A673 (cell line): Measurements from ENCODE around the gene C18orf32. TPM values are rescaled to one million over a fixed set of nuclear protein-coding genes. Genes with fewer than 3 reads are reported as not detected.
A peak's percentile ranks its signal among the peaks of the same experiment; 100 is the strongest.

ENCODE experiments used
- Bru-seq: library from RNA; stranded (reverse); fragments of 400-500 nt; gene quantifications from one replicate; lab custom pipeline; 2021; lab: Mats Ljungman, UMichigan
- BruChase-seq, 2 experiments: library from RNA; stranded (reverse); fragments of 400-500 nt; gene quantifications; one replicate each; lab custom pipeline; 2021; lab: Mats Ljungman, UMichigan
- BruUV-seq: library from RNA; stranded (reverse); fragments of 400-500 nt; replicated peaks from 2 replicates; lab custom pipeline; 2021; lab: Mats Ljungman, UMichigan
- CTCF ChIA-PET: fragments of 300-600 bp; sonication (Branson Sonifier 250); formaldehyde crosslinking; loops from one replicate; lab custom pipeline; 2022; ENCODE audit warnings: antibody characterized with exemption; lab: Charles Lee
- POLR2A ChIA-PET: fragments of 300-600 bp; sonication (Branson Sonifier 250); formaldehyde crosslinking; loops from one replicate; lab custom pipeline; 2022; ENCODE audit warnings: antibody characterized with exemption; ENCODE audit not compliant: low non-redundant PET; lab: Charles Lee
- DNase-seq: peaks from one replicate; pipeline ENCODE4 v3.0.0-alpha.2; 2015; ENCODE audit warnings: low spot score
- H3K27ac ChIP-seq: fragments of 200-600 bp; sonication (generic); 2 replicates; pipeline ENCODE4 v1.5.1; 2016; ENCODE audit warnings: mixed run types, low read depth, mild to moderate bottlenecking, mixed read lengths, antibody characterized with exemption, low read length; ENCODE audit not compliant: poor library complexity, severe bottlenecking
- H3K27me3 ChIP-seq: fragments of 200-600 bp; sonication (generic); replicated peaks from 2 replicates; pipeline ENCODE4 v1.6.1; 2017; ENCODE audit warnings: mixed run types, low read depth, mild to moderate bottlenecking, mixed read lengths, antibody characterized with exemption, low read length; ENCODE audit not compliant: insufficient read depth, poor library complexity
- H3K36me3 ChIP-seq: fragments of 200-600 bp; sonication (generic); 2 replicates; pipeline ENCODE4 v1.6.1; 2016; ENCODE audit warnings: mixed run types, mild to moderate bottlenecking, mixed read lengths, antibody characterized with exemption, low read length; ENCODE audit not compliant: insufficient read depth, poor library complexity, severe bottlenecking
- H3K4me1 ChIP-seq: fragments of 200-600 bp; sonication (generic); 2 replicates; pipeline ENCODE4 v1.6.1; 2017; ENCODE audit warnings: mixed run types, mild to moderate bottlenecking, mixed read lengths, antibody characterized with exemption, low read length; ENCODE audit not compliant: insufficient read depth, poor library complexity, severe bottlenecking
- H3K4me3 ChIP-seq: fragments of 200-600 bp; sonication (generic); 2 replicates; pipeline ENCODE4 v1.5.1; 2016; ENCODE audit warnings: low read depth, mixed run types, mild to moderate bottlenecking, mixed read lengths, low read length; ENCODE audit not compliant: poor library complexity, severe bottlenecking
- H3K9me3 ChIP-seq: fragments of 200-600 bp; sonication (generic); 2 replicates; pipeline ENCODE4 v1.6.1; 2016; ENCODE audit warnings: mixed run types, low read depth, mild to moderate bottlenecking, mixed read lengths, antibody characterized with exemption, low read length; ENCODE audit not compliant: poor library complexity, severe bottlenecking
- CTCF ChIP-seq: fragments of 300-800, 200-600 bp; sonication (generic); conservative IDR thresholded peaks from 2 replicates; pipeline ENCODE4 v1.5.1; 2017; ENCODE audit warnings: low read depth, mild to moderate bottlenecking, antibody characterized with exemption, low read length, moderate library complexity, mixed read lengths
- EZH2 ChIP-seq: fragments of 200-600 bp; sonication (generic); IDR thresholded peaks from 2 replicates; pipeline ENCODE4 v1.6.1; 2017; ENCODE audit warnings: borderline replicate concordance, low read depth, mild to moderate bottlenecking, mixed read lengths, antibody characterized with exemption, low read length; ENCODE audit not compliant: poor library complexity, severe bottlenecking
- intact Hi-C: fragments of 100-400 bp; cut with micrococcal nuclease; formaldehyde crosslinking; loops from one replicate; pipeline ENCODE4 v1.10.0; 2022; ENCODE audit not compliant: unreplicated experiment
- long read RNA-seq: library from polyadenylated mRNA; stranded (forward); transcript quantifications from one replicate; pipeline ENCODE4 v2.0.0, GENCODE V29; 2022
- total RNA-seq: library from RNA; stranded (reverse); gene quantifications from 2 replicates; pipeline ENCODE4 v1.2.3, GENCODE V29; 2021

C18orf32 gene
- total RNA-seq (43.8 and 45.2 TPM in 2 replicates), Bru-seq, nascent RNA (percentile 74 among the genes with signal in this experiment), BruChase-seq, experiment 1, labeled RNA remaining after a 2-hour chase (percentile 74 among the genes with signal in this experiment), BruChase-seq, experiment 2, labeled RNA remaining after a 6-hour chase (percentile 59 among the genes with signal in this experiment)
- long read RNA-seq, full-length matches to known transcripts = 93 of 95 reads
- long read RNA-seq, partial matches to known transcripts = 0 of 95 reads
- long read RNA-seq, other reads (novel, unspliced or antisense) = 2 of 95 reads

- peak; percentile 96 for DNase-seq
- intact Hi-C loops = no loop called here
- POLR2A ChIA-PET = interaction anchor here (0.6 kb wide), 1 partner anchor 10 kb away, joined by 4 read pairs; no protein-coding TSS in a partner anchor
- CTCF ChIA-PET = interaction anchor here (0.7 to 0.8 kb wide), 3 partner anchors 9 to 372 kb away, joined by 3 to 8 read pairs (median 4); no protein-coding TSS in a partner anchor
- Histone ChIP-seq H3K27me3 (no peaks in the 10 kb centered on the region), H3K27ac (peak within 1 kb of the TSS; percentile 80), H3K4me3 (peak within 1 kb of the TSS; percentile 74), H3K4me1 (peaks cover 16% of the 10 kb centered on the region), H3K36me3 (peaks cover 59% of the 10 kb centered on the region), H3K9me3 (no peaks in the 10 kb centered on the region)
- no peak for TF ChIP-seq EZH2
- no peak for TF ChIP-seq CTCF
- BruUV-seq = no TSS peak
Measured at GRCh38 chr18:49486953-49487710, at the start of gene C18orf32. C18orf32 (minus strand) TSS chr18:49487234; CDS start chr18:49483748, 3,486 bp downstream.

DNA sequence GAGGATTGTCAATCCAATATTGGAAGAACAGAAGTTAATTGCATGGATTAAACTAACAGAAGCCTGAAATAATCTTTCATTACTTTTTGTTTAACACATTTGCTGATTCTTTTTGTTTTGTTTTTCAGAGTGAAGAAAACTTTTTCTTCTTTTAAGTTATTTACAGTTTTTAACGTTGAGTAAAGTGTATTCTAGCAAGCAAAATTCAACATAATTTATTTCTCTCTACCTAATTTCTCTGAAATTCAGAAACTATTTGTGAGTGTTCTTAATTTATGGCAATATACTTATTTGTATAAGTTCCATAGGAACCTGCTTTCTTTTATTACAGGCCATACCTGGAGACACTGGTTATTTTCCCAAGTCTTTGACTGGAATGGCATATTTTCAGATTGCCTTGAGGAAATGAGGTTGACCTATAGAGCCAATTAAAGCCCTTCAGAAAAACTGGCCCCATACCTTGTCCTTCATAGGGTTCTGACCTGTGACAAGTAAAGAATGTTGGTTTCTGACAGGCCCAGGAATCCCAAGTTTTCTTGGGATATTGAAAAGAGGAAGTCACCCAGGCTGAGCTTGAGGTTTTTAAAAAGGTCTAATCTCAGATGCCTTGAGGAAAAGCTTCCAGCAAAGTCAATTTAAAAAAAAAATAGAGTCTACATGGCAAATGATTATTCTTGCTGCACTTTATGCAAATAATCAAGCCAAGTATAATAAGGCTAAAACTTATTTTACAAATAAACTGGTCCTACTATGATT is 48.0 kb upstream of the C18orf32 start:
- Histone ChIP-seq H3K4me1 (no peaks in the 10 kb centered on the region), H3K27ac (no peak overlapping the region), H3K36me3 (no peaks in the 10 kb centered on the region), H3K9me3 (peaks cover 5% of the 10 kb centered on the region), H3K27me3 (no peaks in the 10 kb centered on the region), H3K4me3 (no peak overlapping the region)
- no TSS peak for BruUV-seq
- ChIA-PET CTCF (no interaction called here), POLR2A (no interaction called here)
- no peak for TF ChIP-seq EZH2
- TF ChIP-seq CTCF = no peak
- no peak for DNase-seq
- intact Hi-C loops = no loop called here

GRCh38 chr18:49531678-49532153 is 44.7 kb upstream of the C18orf32 start:
- Histone ChIP-seq H3K27ac (no peak overlapping the region), H3K4me3 (no peak overlapping the region), H3K27me3 (no peaks in the 10 kb centered on the region), H3K36me3 (no peaks in the 10 kb centered on the region), H3K4me1 (no peaks in the 10 kb centered on the region), H3K9me3 (peaks cover 5% of the 10 kb centered on the region)
- CTCF ChIA-PET = no interaction called here
- POLR2A ChIA-PET = no interaction called here
- DNase-seq = no peak
- TF ChIP-seq EZH2 (no peak), CTCF (no peak)
- intact Hi-C loops = no loop called here
- no TSS peak for BruUV-seq
